C4-2B (cell line): ENCODE data around the gene SENP5.
A peak's percentile ranks its signal among the peaks of the same experiment; 100 is the strongest.
"Not testable (repeated sequence)": the region's sequence is repeated elsewhere in the genome, so short reads cannot be mapped to it uniquely, and the experiment has no call there.

Source experiments
- H3K27ac ChIP-seq: fragments of 450-650 bp; 2 replicates; pipeline ENCODE4 v1.5.1; 2017
- CTCF ChIP-seq: fragments of 450-650 bp; conservative IDR thresholded peaks from 2 replicates; pipeline ENCODE4 v1.5.1; 2017; ENCODE audit warnings: mild to moderate bottlenecking
- ZFX ChIP-seq: fragments of 450-650 bp; IDR thresholded peaks from 2 replicates; pipeline ENCODE4 v1.6.1; 2017

SENP5 gene

GRCh38 chr3:196843435-196844110 lies 24.1 kb upstream of the SENP5 start:
- H3K27ac ChIP-seq, result no peak overlapping the region
- no peak for TF ChIP-seq ZFX
- no peak for TF ChIP-seq CTCF

GRCh38 chr3:196844235-196845219 lies 23.2 kb upstream of the SENP5 start:
- H3K27ac ChIP-seq, result not testable (repeated sequence)

- not testable (repeated sequence) for H3K27ac ChIP-seq
Observed at GRCh38 chr3:196848375-196848774, 19.3 kb upstream of the SENP5 start.

- TF ChIP-seq CTCF, result no peak
- TF ChIP-seq ZFX, result no peak
- H3K27ac ChIP-seq, result no peak overlapping the region
Observed at GRCh38 chr3:196849180-196849741, 18.5 kb upstream of the SENP5 start.

- not testable (repeated sequence) for H3K27ac ChIP-seq
Observed at GRCh38 chr3:196863000-196863399, 4.7 kb upstream of the SENP5 start.

- no peak for TF ChIP-seq CTCF
- TF ChIP-seq ZFX, result no peak
Observed at GRCh38 chr3:196867155-196867506, 589 bp upstream of the SENP5 start.

GRCh38 chr3:196868297-196868661 lies 559 bp downstream of the SENP5 start:
- TF ChIP-seq ZFX, result no peak
- TF ChIP-seq CTCF, result no peak
- H3K27ac ChIP-seq, result peak overlapping the region; percentile 87

More at GRCh38 chr3:196867155-196867506, 589 bp upstream of the SENP5 start:
- H3K27ac ChIP-seq, result peak overlapping the region; percentile 87

GRCh38 chr3:196872316-196872715 lies 4.6 kb downstream of the SENP5 start:
- TF ChIP-seq ZFX, result no peak
- no peak for TF ChIP-seq CTCF
- no peak overlapping the region for H3K27ac ChIP-seq

- not testable (repeated sequence) for H3K27ac ChIP-seq
Observed at GRCh38 chr3:196874511-196875094, 6.9 kb downstream of the SENP5 start.
